Activated T-cell treated with anti-CD3 and anti-CD28 coated beads for 4 hours (primary cell): ENCODE measurements around the gene CRYBB1.
"Not testable (repeated sequence)": the region's sequence is repeated elsewhere in the genome, so short reads cannot be mapped to it uniquely, and the experiment has no call there.

Experiments
- DNase-seq: peaks from one replicate; pipeline ENCODE4 v3.0.0-alpha.2; 2020

Gene CRYBB1

GRCh38 chr22:26635117-26635516, 17.3 kb upstream of the CRYBB1 start:
- DNase-seq, result no peak

- no peak for DNase-seq
Measured at GRCh38 chr22:26634189-26634588, 16.4 kb upstream of the CRYBB1 start.

- DNase-seq, result no peak
Measured at GRCh38 chr22:26632422-26633155, 14.8 kb upstream of the CRYBB1 start.

- no peak for DNase-seq
Measured at GRCh38 chr22:26631282-26631681, 13.5 kb upstream of the CRYBB1 start.

GRCh38 chr22:26629988-26630761, 12.3 kb upstream of the CRYBB1 start:
- DNase-seq, result no peak

- no peak for DNase-seq
Measured at GRCh38 chr22:26624803-26625202, 7.0 kb upstream of the CRYBB1 start.

- no peak for DNase-seq
Measured at GRCh38 chr22:26623984-26624383, 6.2 kb upstream of the CRYBB1 start.

GRCh38 chr22:26621663-26622062, 3.8 kb upstream of the CRYBB1 start, which contains the start of gene CRYBA4:
CRYBA4 (plus strand) TSS chr22:26621963; CDS start chr22:26622597, 634 bp downstream.
- no peak for DNase-seq

GRCh38 chr22:26620197-26620596, 2.4 kb upstream of the CRYBB1 start:
- DNase-seq, result no peak

- no peak for DNase-seq
Measured at GRCh38 chr22:26619510-26619909, 1.7 kb upstream of the CRYBB1 start.

- DNase-seq, result no peak
Measured at GRCh38 chr22:26618455-26618854, 628 bp upstream of the CRYBB1 start.

GRCh38 chr22:26616650-26617049, 1.2 kb downstream of the CRYBB1 start:
- no peak for DNase-seq

GRCh38 chr22:26615830-26616435, 1.9 kb downstream of the CRYBB1 start:
- no peak for DNase-seq

- no peak for DNase-seq
Measured at GRCh38 chr22:26615149-26615548, 2.7 kb downstream of the CRYBB1 start.

GRCh38 chr22:26614322-26614721, 3.5 kb downstream of the CRYBB1 start:
- DNase-seq, result no peak

- DNase-seq, result not testable (repeated sequence)
Measured at GRCh38 chr22:26613753-26614152, 4.1 kb downstream of the CRYBB1 start.

GRCh38 chr22:26612652-26613051, 5.2 kb downstream of the CRYBB1 start:
- DNase-seq, result no peak

GRCh38 chr22:26610996-26611395, 6.8 kb downstream of the CRYBB1 start:
- DNase-seq, result no peak

GRCh38 chr22:26610072-26610958, 7.5 kb downstream of the CRYBB1 start:
- DNase-seq, result no peak

GRCh38 chr22:26609287-26609686, 8.5 kb downstream of the CRYBB1 start:
- DNase-seq, result no peak

- DNase-seq, result no peak
Measured at GRCh38 chr22:26608129-26608528, 9.7 kb downstream of the CRYBB1 start.

GRCh38 chr22:26606611-26607010, 11.2 kb downstream of the CRYBB1 start:
- no peak for DNase-seq

- no peak for DNase-seq
Measured at GRCh38 chr22:26604368-26604767, 13.5 kb downstream of the CRYBB1 start.
